Neural cell (in vitro differentiated cells): Measurements from ENCODE around the gene STK38L. TPM values are rescaled to one million over a fixed set of nuclear protein-coding genes. Genes with fewer than 3 reads are reported as not detected.

ENCODE experiments used
- H2AFZ ChIP-seq: fragments of 200-600, 300-800 bp; sonication (generic), shearing (Covaris generic); 2 replicates; pipeline ENCODE4 v1.6.0; 2014; ENCODE audit warnings: low read depth, mild to moderate bottlenecking, antibody characterized with exemption, low read length, moderate library complexity
- H3F3A ChIP-seq: fragments of 200-600 bp; shearing (Covaris generic); 2 replicates; pipeline ENCODE4 v1.6.1; 2016; ENCODE audit warnings: mild to moderate bottlenecking, moderate library complexity, mixed read lengths, antibody characterized with exemption, low read length; ENCODE audit not compliant: insufficient read depth, poor library complexity, severe bottlenecking
- H3K27ac ChIP-seq: fragments of 200-600, 300-800 bp; sonication (generic), shearing (Covaris generic); 2 replicates; pipeline ENCODE4 v1.5.1; 2014; ENCODE audit warnings: mild to moderate bottlenecking, low read length, moderate library complexity
- H3K27me3 ChIP-seq: fragments of 300-800, 200-600 bp; sonication (generic), shearing (Covaris generic); 2 replicates; pipeline ENCODE4 v1.6.0; 2014; ENCODE audit warnings: mild to moderate bottlenecking, low read depth, low read length, moderate library complexity; ENCODE audit not compliant: insufficient read depth
- H3K36me3 ChIP-seq: fragments of 300-800, 200-600 bp; sonication (generic), shearing (Covaris generic); 2 replicates; pipeline ENCODE4 v1.5.1; 2014; ENCODE audit warnings: mild to moderate bottlenecking, antibody characterized with exemption, low read length, moderate library complexity; ENCODE audit not compliant: insufficient read depth
- H3K4me2 ChIP-seq: fragments of 300-800, 200-600 bp; sonication (generic), shearing (Covaris generic); 2 replicates; pipeline ENCODE4 v1.6.0; 2014; ENCODE audit warnings: mild to moderate bottlenecking, low read length
- H3K4me3 ChIP-seq: fragments of 300-800, 200-600 bp; sonication (generic), shearing (Covaris generic); 2 replicates; pipeline ENCODE4 v1.5.1; 2014; ENCODE audit warnings: mild to moderate bottlenecking, low read length, moderate library complexity
- H3K79me2 ChIP-seq: fragments of 200-600 bp; shearing (Covaris generic); replicated peaks from 2 replicates; pipeline ENCODE4 v1.6.0; 2014; ENCODE audit warnings: mild to moderate bottlenecking, low read length, moderate library complexity; ENCODE audit not compliant: insufficient read depth
- H3K9ac ChIP-seq: fragments of 300-800, 200-600 bp; sonication (generic), shearing (Covaris generic); 2 replicates; pipeline ENCODE4 v1.6.1; 2016; ENCODE audit warnings: mild to moderate bottlenecking, low read length, mixed read lengths
- H3K9me2 ChIP-seq: fragments of 200-600 bp; shearing (Covaris generic); 2 replicates; pipeline ENCODE4 v1.6.1; 2016; ENCODE audit warnings: mild to moderate bottlenecking, low read length, mixed read lengths; ENCODE audit not compliant: insufficient read depth
- H3K9me3 ChIP-seq: fragments of 200-600, 300-800 bp; sonication (generic), shearing (Covaris generic); 2 replicates; pipeline ENCODE4 v1.6.1; 2016; ENCODE audit warnings: mild to moderate bottlenecking, mixed run types, low read length, moderate library complexity, mixed read lengths
- H4K20me1 ChIP-seq: fragments of 200-600 bp; shearing (Covaris generic); 2 replicates; pipeline ENCODE4 v1.6.1; 2016; ENCODE audit warnings: mild to moderate bottlenecking, mixed run types; ENCODE audit not compliant: insufficient read depth
- CTCF ChIP-seq: fragments of 450-650 bp; IDR thresholded peaks from 2 replicates; pipeline ENCODE4 v1.5.1; 2014; ENCODE audit warnings: antibody characterized with exemption, mild to moderate bottlenecking, moderate library complexity; ENCODE audit not compliant: poor library complexity, severe bottlenecking
- EP300 ChIP-seq: fragments of 450-650 bp; conservative IDR thresholded peaks from 2 replicates; pipeline ENCODE4 v1.6.1; 2014; ENCODE audit warnings: antibody characterized with exemption, mild to moderate bottlenecking, moderate library complexity; ENCODE audit not compliant: poor library complexity, severe bottlenecking
- EZH2 ChIP-seq: fragments of 200-600, 300-800 bp; shearing (Covaris generic), sonication (generic); IDR thresholded peaks from 2 replicates; pipeline ENCODE4 v1.6.1; 2014; ENCODE audit warnings: antibody characterized with exemption, low read length, borderline replicate concordance, mild to moderate bottlenecking; ENCODE audit not compliant: insufficient read depth, poor library complexity, severe bottlenecking
- MXI1 ChIP-seq: fragments of 450-650 bp; conservative IDR thresholded peaks from 2 replicates; pipeline ENCODE4 v1.6.1; 2014; ENCODE audit warnings: antibody characterized with exemption, mild to moderate bottlenecking; ENCODE audit not compliant: poor library complexity, severe bottlenecking
- POLR2AphosphoS5 ChIP-seq: IDR thresholded peaks from 2 replicates; pipeline ENCODE4 v1.6.1; 2012
- RAD21 ChIP-seq: fragments of 450-650 bp; conservative IDR thresholded peaks from 2 replicates; pipeline ENCODE4 v1.6.1; 2014; ENCODE audit warnings: antibody characterized with exemption, mild to moderate bottlenecking, moderate library complexity
- REST ChIP-seq: IDR thresholded peaks from 2 replicates; pipeline ENCODE4 v1.6.1; 2012; ENCODE audit warnings: borderline replicate concordance
- SMC3 ChIP-seq: fragments of 450-650 bp; conservative IDR thresholded peaks from 2 replicates; pipeline ENCODE4 v1.6.1; 2014; ENCODE audit warnings: antibody characterized with exemption, mild to moderate bottlenecking, moderate library complexity; ENCODE audit not compliant: poor library complexity
- TAF1 ChIP-seq: IDR thresholded peaks from 2 replicates; pipeline ENCODE4 v1.6.1; 2012; ENCODE audit warnings: low read depth
- polyA plus RNA-seq: library from polyadenylated mRNA; depleted of rRNA; stranded (reverse); fragments of >200 nt; gene quantifications from 2 replicates; pipeline ENCODE4 v1.2.3, GENCODE V29; 2014

Gene STK38L
- polyA plus RNA-seq, 1 donor from 2014 or later, result 31.5 TPM

- H3K9ac ChIP-seq, result no peak overlapping the region
- no peak overlapping the region for H3K4me2 ChIP-seq
- H3F3A ChIP-seq, result no peaks in the 10 kb centered on the region
- TF ChIP-seq TAF1 (no peak), MXI1 (no peak), EZH2 (no peak)
- H2AFZ ChIP-seq, result no peak overlapping the region
- H3K9me3 ChIP-seq, result no peaks in the 10 kb centered on the region
- H3K4me3 ChIP-seq, result no peak overlapping the region
- H3K9me2 ChIP-seq, result no peaks in the 10 kb centered on the region
- H3K27ac ChIP-seq, result no peak overlapping the region
- H4K20me1 ChIP-seq, result no peaks in the 10 kb centered on the region
- H3K27me3 ChIP-seq, result no peaks in the 10 kb centered on the region
- H3K36me3 ChIP-seq, result no peaks in the 10 kb centered on the region
- no peaks in the 10 kb centered on the region for H3K79me2 ChIP-seq
Observed at GRCh38 chr12:27236498-27236897, 7.6 kb upstream of the STK38L start.

- no peak overlapping the region for H2AFZ ChIP-seq
Observed at GRCh38 chr12:27237790-27238771, 6.0 kb upstream of the STK38L start.

More at GRCh38 chr12:27237790-27238771, 6.0 kb upstream of the STK38L start:
- H4K20me1 ChIP-seq, result no peaks in the 10 kb centered on the region
- H3K79me2 ChIP-seq, result no peaks in the 10 kb centered on the region
- no peaks in the 10 kb centered on the region for H3K9me2 ChIP-seq
- H3F3A ChIP-seq, result no peaks in the 10 kb centered on the region
- no peak overlapping the region for H3K27ac ChIP-seq
- TF ChIP-seq EP300 (no peak), MXI1 (no peak), RAD21 (no peak), SMC3 (no peak), EZH2 (no peak), REST (no peak), POLR2AphosphoS5 (no peak), CTCF (no peak), TAF1 (no peak)
- H3K9me3 ChIP-seq, result no peaks in the 10 kb centered on the region
- no peak overlapping the region for H3K4me2 ChIP-seq
- no peaks in the 10 kb centered on the region for H3K27me3 ChIP-seq
- H3K4me3 ChIP-seq, result no peak overlapping the region
- H3K36me3 ChIP-seq, result no peaks in the 10 kb centered on the region
- no peak overlapping the region for H3K9ac ChIP-seq
